K562 (cell line): ENCODE measurements around the gene OCA2.

Source experiments
- POLR2A ChIP-seq: fragments of 450-650 bp; conservative IDR thresholded peaks from 2 replicates; pipeline ENCODE4 v1.6.1; 2016
- U2AF1 ChIP-seq: fragments of 200-400 bp; formaldehyde crosslinking; optimal IDR thresholded peaks from 2 replicates; pipeline ENCODE3; 2017; ENCODE audit warnings: mild to moderate bottlenecking, low read depth, low read length, moderate library complexity
- ZFP36 ChIP-seq: fragments of 150-350 bp; IDR thresholded peaks from 2 replicates; pipeline ENCODE4 v1.6.1; 2018; ENCODE audit warnings: low read length, low read depth; ENCODE audit not compliant: partially characterized antibody
- ZNF511 ChIP-seq: sonication (generic); formaldehyde crosslinking; IDR thresholded peaks from 2 replicates; pipeline ENCODE4 v1.8.0; 2022; ENCODE audit warnings: mild to moderate bottlenecking, missing genetic modification reagents

GRCh38 chr15:28109626-28110455 lies 10.7 kb upstream of the OCA2 start:
- TF ChIP-seq POLR2A: 0 out of 2 replicates have a peak, but pooled peaks have one; percentile 28
- no peak for TF ChIP-seq ZFP36
- no peak for TF ChIP-seq ZNF511 (CRISPR knock-in tag)
- TF ChIP-seq U2AF1: no peak
